Muscle of leg (tissue), 16 donors: ENCODE results near the gene WIF1. TPM values are rescaled to one million over a fixed set of nuclear protein-coding genes. Genes with fewer than 3 reads are reported as not detected.

Experiments used
- DNase-seq: peaks from one replicate; pipeline ENCODE4 v3.0.0; 2013
- H3K27ac ChIP-seq: one replicate; pipeline ENCODE4 v1.5.1; 2013; ENCODE audit warnings: mild to moderate bottlenecking, low read length, control low read depth
- H3K27me3 ChIP-seq: one replicate; pipeline ENCODE4 v1.6.1; 2013; ENCODE audit warnings: low read length; ENCODE audit not compliant: control insufficient read depth, insufficient read depth
- H3K36me3 ChIP-seq: one replicate; pipeline ENCODE4 v1.6.1; 2013; ENCODE audit warnings: low read length; ENCODE audit not compliant: control insufficient read depth, insufficient read depth
- H3K4me1 ChIP-seq: one replicate; pipeline ENCODE4 v1.6.1; 2013; ENCODE audit warnings: low read length; ENCODE audit not compliant: control insufficient read depth, insufficient read depth
- H3K4me3 ChIP-seq: one replicate; pipeline ENCODE4 v1.5.1; 2013; ENCODE audit warnings: low read length, control low read depth
- H3K9me3 ChIP-seq: replicated peaks from 2 replicates; pipeline ENCODE4 v1.6.1; 2013; ENCODE audit warnings: low read depth, low read length; ENCODE audit not compliant: control insufficient read depth
- WGBS: methylation state at CpG from one replicate; pipeline ENCODE4 v1.1.5; 2013; ENCODE audit warnings: missing lambda C conversion rate; ENCODE audit not compliant: insufficient coverage; 5-methylcytosine and 5-hydroxymethylcytosine counted together
- long read RNA-seq, 11 donors: transcript quantifications; one replicate each; lab custom pipeline, GENCODE V29; 2026
- polyA plus RNA-seq, 8 donors: library from polyadenylated mRNA; unstranded; fragments of 120-200 nt; gene quantifications; one replicate each; pipeline versions ENCODE4 v1.2.1 to v1.2.3, GENCODE V29; 2013; ENCODE audit warnings: inconsistent platforms in 1 of 8, low replicate concordance in 1 of 8; ENCODE audit not compliant: insufficient read length in 8 of 8, insufficient read depth in 1 of 8
- total RNA-seq: library from RNA; stranded (reverse); fragments of 120-200 nt; gene quantifications from one replicate; pipeline ENCODE4 v1.2.4, GENCODE V29; 2013

The WIF1 gene, protein sequence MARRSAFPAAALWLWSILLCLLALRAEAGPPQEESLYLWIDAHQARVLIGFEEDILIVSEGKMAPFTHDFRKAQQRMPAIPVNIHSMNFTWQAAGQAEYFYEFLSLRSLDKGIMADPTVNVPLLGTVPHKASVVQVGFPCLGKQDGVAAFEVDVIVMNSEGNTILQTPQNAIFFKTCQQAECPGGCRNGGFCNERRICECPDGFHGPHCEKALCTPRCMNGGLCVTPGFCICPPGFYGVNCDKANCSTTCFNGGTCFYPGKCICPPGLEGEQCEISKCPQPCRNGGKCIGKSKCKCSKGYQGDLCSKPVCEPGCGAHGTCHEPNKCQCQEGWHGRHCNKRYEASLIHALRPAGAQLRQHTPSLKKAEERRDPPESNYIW
- 12.8 TPM for total RNA-seq
- 10 to 100 TPM in 2 of 8 donors, 1 to 10 TPM in 5, under 1 TPM in 1; 0.82 to 14.9 (median 2.9) TPM for polyA plus RNA-seq
- long read RNA-seq, donor 1: 0 reads
- long read RNA-seq, donor 2: 0 reads
- long read RNA-seq, donor 3: 0 reads
- long read RNA-seq, donor 4: 0 reads
- long read RNA-seq, donor 5, transcript WIF1-201 (10 exons, 2,238 nt): major isoform, 5 of 5 reads
- long read RNA-seq, donor 5, partial matches to known transcripts: 0 of 5 reads
- long read RNA-seq, donor 5, other reads (novel, unspliced or antisense): 0 of 5 reads
- long read RNA-seq, donor 6: 0 reads
- long read RNA-seq, donor 7, transcript WIF1-201 (10 exons, 2,238 nt): major isoform, 5 of 5 reads
- long read RNA-seq, donor 7, partial matches to known transcripts: 0 of 5 reads
- long read RNA-seq, donor 7, other reads (novel, unspliced or antisense): 0 of 5 reads
- long read RNA-seq, donor 8, partial matches to known transcripts: 0 of 2 reads
- long read RNA-seq, donor 8, other reads (novel, unspliced or antisense): 0 of 2 reads
- long read RNA-seq, donor 9, partial matches to known transcripts: 0 of 1 reads
- long read RNA-seq, donor 9, other reads (novel, unspliced or antisense): 0 of 1 reads
- long read RNA-seq, donor 10, partial matches to known transcripts: 0 of 2 reads
- long read RNA-seq, donor 10, other reads (novel, unspliced or antisense): 0 of 2 reads
- long read RNA-seq, donor 11, transcript WIF1-201 (10 exons, 2,238 nt): major isoform, 5 of 5 reads
- long read RNA-seq, donor 11, partial matches to known transcripts: 0 of 5 reads
- long read RNA-seq, donor 11, other reads (novel, unspliced or antisense): 0 of 5 reads

- Histone ChIP-seq H3K36me3 (no peaks in the 10 kb centered on the region), H3K27me3 (peaks cover 31% of the 10 kb centered on the region), H3K4me1 (peaks cover 6% of the 10 kb centered on the region), H3K9me3 (no peaks in the 10 kb centered on the region), H3K4me3 (peak within 1 kb of the TSS; percentile 1), H3K27ac (no peak within 1 kb of the TSS)
- peak; percentile 52 for DNase-seq
- WGBS: 4% methylated on average over 70 of the region's 73 CpGs
Measured at GRCh38 chr12:65121049-65121955, at the start of gene WIF1. Gene WIF1, minus strand, starts transcription at chr12:65121305. Its CDS starts 114 bp downstream, at chr12:65121191.

DNA sequence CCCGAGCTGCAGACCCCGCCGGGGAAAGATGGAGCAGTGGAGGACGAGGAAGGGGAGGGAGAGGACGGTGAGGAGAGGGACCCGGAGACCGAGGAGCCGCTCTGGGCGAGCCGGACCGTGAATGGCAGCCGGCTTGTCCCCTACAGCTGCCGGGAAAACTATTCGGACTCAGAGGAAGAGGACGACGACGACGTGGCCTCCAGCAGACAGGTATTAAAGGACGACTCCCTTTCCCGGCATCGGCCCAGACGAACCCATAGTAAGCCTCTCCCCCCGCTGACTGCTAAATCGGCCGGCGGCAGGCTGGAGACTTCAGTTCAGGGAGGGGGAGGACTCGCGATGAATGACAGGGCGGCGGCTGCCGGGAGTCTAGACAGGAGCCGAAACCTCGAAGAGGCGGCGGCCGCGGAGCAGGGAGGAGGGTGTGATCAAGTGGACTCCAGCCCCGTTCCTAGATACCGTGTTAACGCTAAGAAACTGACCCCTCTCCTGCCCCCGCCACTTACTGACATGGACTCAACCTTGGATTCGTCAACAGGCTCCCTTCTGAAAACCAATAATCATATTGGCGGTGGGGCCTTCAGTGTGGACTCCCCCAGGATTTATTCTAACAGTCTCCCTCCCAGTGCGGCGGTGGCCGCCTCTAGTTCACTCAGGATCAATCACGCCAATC is 49.2 kb upstream of the WIF1 start:
- peak; percentile 73 for DNase-seq
- 0% methylated on average over 25 of the region's 47 CpGs for WGBS
- H3K4me1 ChIP-seq: peaks cover 12% of the 10 kb centered on the region
- H3K36me3 ChIP-seq: no peaks in the 10 kb centered on the region
- H3K4me3 ChIP-seq: peak overlapping the region; percentile 56
- H3K27me3 ChIP-seq: no peaks in the 10 kb centered on the region
- no peaks in the 10 kb centered on the region for H3K9me3 ChIP-seq
- H3K27ac ChIP-seq: peak overlapping the region; percentile 99

GRCh38 chr12:65169320-65170208 is 48.5 kb upstream of the WIF1 start, which contains the start of gene LEMD3:
Gene LEMD3, plus strand, starts transcription at chr12:65169583. Its CDS starts 14 bp downstream, at chr12:65169597.
- Histone ChIP-seq H3K36me3 (no peaks in the 10 kb centered on the region), H3K4me3 (peak within 1 kb of the TSS; percentile 56), H3K27me3 (peaks cover 3% of the 10 kb centered on the region), H3K27ac (peak within 1 kb of the TSS; percentile 99), H3K4me1 (peaks cover 12% of the 10 kb centered on the region), H3K9me3 (no peaks in the 10 kb centered on the region)
- WGBS: 0% methylated on average over 91 of the region's 91 CpGs
- peak; percentile 97 for DNase-seq

DNA sequence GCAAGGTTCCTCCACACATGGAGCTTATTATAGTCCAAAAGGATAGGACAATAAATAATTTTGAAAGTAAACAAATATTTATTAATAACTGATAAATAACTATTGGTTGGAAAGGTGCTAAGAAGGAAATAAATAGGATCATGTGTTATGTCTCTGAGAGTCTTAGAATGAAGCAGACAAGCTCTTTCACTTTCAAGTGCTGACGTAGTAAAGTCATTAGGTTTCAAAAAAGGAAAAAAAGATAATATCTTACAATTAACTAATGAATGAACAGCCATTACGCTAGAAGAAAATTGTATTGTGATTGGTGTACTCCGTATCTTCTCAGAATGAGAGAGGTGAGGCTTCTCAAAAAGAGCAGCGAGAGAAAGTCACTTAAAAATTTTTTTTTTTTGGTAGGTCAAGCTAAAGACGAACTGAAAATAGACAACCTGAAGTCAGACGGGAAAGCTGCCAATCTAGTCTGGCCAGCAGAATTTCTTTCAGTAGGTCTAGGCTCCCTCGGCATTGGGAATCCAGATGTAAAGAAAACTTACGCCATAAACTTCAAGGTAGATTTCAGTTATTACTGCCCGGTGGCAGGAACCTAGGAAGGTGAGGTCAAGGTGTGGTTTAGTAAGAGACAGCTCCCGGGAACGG is 47.7 kb upstream of the WIF1 start:
- Histone ChIP-seq H3K27ac (peak overlapping the region; percentile 99), H3K4me3 (peak overlapping the region; percentile 56), H3K9me3 (no peaks in the 10 kb centered on the region), H3K27me3 (peaks cover 3% of the 10 kb centered on the region), H3K36me3 (no peaks in the 10 kb centered on the region), H3K4me1 (peaks cover 12% of the 10 kb centered on the region)
- peak; percentile 48 for DNase-seq
- WGBS: 1% methylated on average over 4 of the region's 11 CpGs

DNA sequence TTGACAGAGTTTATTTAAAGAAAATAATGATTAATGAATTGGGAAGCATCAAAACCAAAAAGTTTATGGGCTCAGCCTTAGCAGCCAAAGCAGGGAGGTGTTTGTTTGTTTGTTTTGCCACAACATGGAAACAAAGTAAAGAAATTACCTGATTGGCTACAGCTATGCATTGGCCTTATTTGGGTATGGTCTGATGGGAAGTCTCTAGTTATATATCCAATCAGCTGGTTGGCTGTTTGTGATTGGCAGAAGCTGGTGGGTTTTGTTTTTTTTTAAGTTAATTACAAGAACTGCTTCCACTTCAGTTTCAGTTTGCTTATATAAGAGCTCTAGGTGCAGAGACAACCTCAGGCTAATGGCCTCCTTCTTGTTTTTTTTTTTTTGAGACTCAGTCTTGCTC is 43.7 kb upstream of the WIF1 start:
- Histone ChIP-seq H3K4me3 (no peak overlapping the region), H3K27ac (no peak overlapping the region), H3K9me3 (no peaks in the 10 kb centered on the region), H3K27me3 (peaks cover 3% of the 10 kb centered on the region), H3K4me1 (peaks cover 3% of the 10 kb centered on the region), H3K36me3 (no peaks in the 10 kb centered on the region)
- DNase-seq: no peak

GRCh38 chr12:65164244-65164643 is 43.1 kb upstream of the WIF1 start:
- no peak overlapping the region for H3K27ac ChIP-seq
- no peak overlapping the region for H3K4me3 ChIP-seq
- no peak for DNase-seq
- no CpG with 5 or more reads among the region's 2 CpGs for WGBS
- no peaks in the 10 kb centered on the region for H3K36me3 ChIP-seq
- peaks cover 3% of the 10 kb centered on the region for H3K27me3 ChIP-seq
- no peaks in the 10 kb centered on the region for H3K9me3 ChIP-seq
- H3K4me1 ChIP-seq: peaks cover 3% of the 10 kb centered on the region

- no CpG with 5 or more reads among the region's 1 CpG for WGBS
- H3K27me3 ChIP-seq: peaks cover 3% of the 10 kb centered on the region
- DNase-seq: no peak
- H3K4me3 ChIP-seq: no peak overlapping the region
- no peak overlapping the region for H3K27ac ChIP-seq
- H3K36me3 ChIP-seq: no peaks in the 10 kb centered on the region
- no peaks in the 10 kb centered on the region for H3K4me1 ChIP-seq
- H3K9me3 ChIP-seq: no peaks in the 10 kb centered on the region
Measured at GRCh38 chr12:65162609-65163008, 41.5 kb upstream of the WIF1 start.

DNA sequence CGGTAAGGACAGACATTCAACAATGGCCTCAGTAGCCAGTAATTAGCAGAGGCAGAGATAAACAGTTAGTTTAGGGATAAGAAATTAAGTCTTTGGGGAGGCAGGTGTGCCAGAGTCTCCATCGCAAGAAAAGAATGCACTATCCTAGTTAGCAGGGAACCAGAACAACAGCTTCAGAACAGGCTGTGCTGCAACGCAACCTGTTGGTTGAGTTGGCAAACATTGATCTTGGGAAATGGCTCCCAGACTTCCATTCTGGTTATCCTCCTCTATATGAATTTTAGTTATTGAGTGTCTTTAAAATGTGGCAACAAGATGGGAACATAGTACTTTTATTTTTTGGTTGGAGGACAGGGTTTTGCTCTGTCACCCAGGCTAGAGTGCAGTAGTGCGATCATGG is 36.0 kb upstream of the WIF1 start:
- WGBS: 90% methylated on average over 2 of the region's 4 CpGs
- no peaks in the 10 kb centered on the region for H3K36me3 ChIP-seq
- no peak overlapping the region for H3K27ac ChIP-seq
- H3K4me1 ChIP-seq: no peaks in the 10 kb centered on the region
- DNase-seq: no peak
- no peaks in the 10 kb centered on the region for H3K9me3 ChIP-seq
- H3K4me3 ChIP-seq: no peak overlapping the region
- no peaks in the 10 kb centered on the region for H3K27me3 ChIP-seq
